GM21529 (cell line): ENCODE data around the gene SIAH3.

Experiments
- ATAC-seq: cut with Tn5 transposase; IDR thresholded peaks from one replicate; pipeline ENCODE4 v1.9.1; 2021; ENCODE audit not compliant: unreplicated experiment

SIAH3 gene

GRCh38 chr13:45863709-45864590, 12.4 kb upstream of the SIAH3 start:
- ATAC-seq, result no peak

GRCh38 chr13:45861322-45861721, 9.8 kb upstream of the SIAH3 start:
- ATAC-seq, result no peak

GRCh38 chr13:45860240-45860639, 8.7 kb upstream of the SIAH3 start:
- no peak for ATAC-seq

GRCh38 chr13:45859705-45860104, 8.2 kb upstream of the SIAH3 start:
- no peak for ATAC-seq

GRCh38 chr13:45852494-45852893, 941 bp upstream of the SIAH3 start:
- ATAC-seq, result no peak

- no peak for ATAC-seq
These were observed 403 bp upstream of the SIAH3 start for GRCh38 chr13:45851956-45852355.

GRCh38 chr13:45850027-45850613, 1.4 kb downstream of the SIAH3 start:
- no peak for ATAC-seq

GRCh38 chr13:45849408-45849807, 2.1 kb downstream of the SIAH3 start:
- no peak for ATAC-seq

- ATAC-seq, result peak; percentile 44
These were observed 3.9 kb downstream of the SIAH3 start for GRCh38 chr13:45847554-45848224.

GRCh38 chr13:45846681-45847080, 4.9 kb downstream of the SIAH3 start:
- no peak for ATAC-seq

- no peak for ATAC-seq
These were observed 13.3 kb downstream of the SIAH3 start for GRCh38 chr13:45838171-45838745.

GRCh38 chr13:45837111-45837510, 14.4 kb downstream of the SIAH3 start:
- ATAC-seq, result no peak

- no peak for ATAC-seq
These were observed 17.1 kb downstream of the SIAH3 start for GRCh38 chr13:45834411-45834994.

GRCh38 chr13:45833663-45834375, 17.7 kb downstream of the SIAH3 start:
- no peak for ATAC-seq

GRCh38 chr13:45833242-45833641, 18.3 kb downstream of the SIAH3 start:
- no peak for ATAC-seq

GRCh38 chr13:45831851-45832250, 19.7 kb downstream of the SIAH3 start:
- ATAC-seq, result no peak

GRCh38 chr13:45830121-45830520, 21.4 kb downstream of the SIAH3 start:
- ATAC-seq, result no peak

GRCh38 chr13:45828256-45828968, 23.1 kb downstream of the SIAH3 start:
- no peak for ATAC-seq

GRCh38 chr13:45827318-45827717, 24.2 kb downstream of the SIAH3 start:
- no peak for ATAC-seq

- no peak for ATAC-seq
These were observed 24.8 kb downstream of the SIAH3 start for GRCh38 chr13:45826731-45827130.
